EH (cell line): ENCODE data around the gene FMR1.

ENCODE experiments used
- DNase-seq: peaks from one replicate; pipeline ENCODE4 v3.0.0-alpha.2; 2015; ENCODE audit warnings: low read depth

Gene FMR1

DNA sequence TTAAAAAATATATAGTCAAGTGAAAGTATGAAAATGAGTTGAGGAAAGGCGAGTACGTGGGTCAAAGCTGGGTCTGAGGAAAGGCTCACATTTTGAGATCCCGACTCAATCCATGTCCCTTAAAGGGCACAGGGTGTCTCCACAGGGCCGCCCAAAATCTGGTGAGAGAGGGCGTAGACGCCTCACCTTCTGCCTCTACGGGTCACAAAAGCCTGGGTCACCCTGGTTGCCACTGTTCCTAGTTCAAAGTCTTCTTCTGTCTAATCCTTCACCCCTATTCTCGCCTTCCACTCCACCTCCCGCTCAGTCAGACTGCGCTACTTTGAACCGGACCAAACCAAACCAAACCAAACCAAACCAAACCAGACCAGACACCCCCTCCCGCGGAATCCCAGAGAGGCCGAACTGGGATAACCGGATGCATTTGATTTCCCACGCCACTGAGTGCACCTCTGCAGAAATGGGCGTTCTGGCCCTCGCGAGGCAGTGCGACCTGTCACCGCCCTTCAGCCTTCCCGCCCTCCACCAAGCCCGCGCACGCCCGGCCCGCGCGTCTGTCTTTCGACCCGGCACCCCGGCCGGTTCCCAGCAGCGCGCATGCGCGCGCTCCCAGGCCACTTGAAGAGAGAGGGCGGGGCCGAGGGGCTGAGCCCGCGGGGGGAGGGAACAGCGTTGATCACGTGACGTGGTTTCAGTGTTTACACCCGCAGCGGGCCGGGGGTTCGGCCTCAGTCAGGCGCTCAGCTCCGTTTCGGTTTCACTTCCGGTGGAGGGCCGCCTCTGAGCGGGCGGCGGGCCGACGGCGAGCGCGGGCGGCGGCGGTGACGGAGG lies at the start of gene FMR1:
TSS of gene FMR1 (plus strand) at position 728 of the 831 bp plus-strand sequence. CDS start 261 bp downstream, outside the sequence.
- peak; percentile 92 for DNase-seq

DNA sequence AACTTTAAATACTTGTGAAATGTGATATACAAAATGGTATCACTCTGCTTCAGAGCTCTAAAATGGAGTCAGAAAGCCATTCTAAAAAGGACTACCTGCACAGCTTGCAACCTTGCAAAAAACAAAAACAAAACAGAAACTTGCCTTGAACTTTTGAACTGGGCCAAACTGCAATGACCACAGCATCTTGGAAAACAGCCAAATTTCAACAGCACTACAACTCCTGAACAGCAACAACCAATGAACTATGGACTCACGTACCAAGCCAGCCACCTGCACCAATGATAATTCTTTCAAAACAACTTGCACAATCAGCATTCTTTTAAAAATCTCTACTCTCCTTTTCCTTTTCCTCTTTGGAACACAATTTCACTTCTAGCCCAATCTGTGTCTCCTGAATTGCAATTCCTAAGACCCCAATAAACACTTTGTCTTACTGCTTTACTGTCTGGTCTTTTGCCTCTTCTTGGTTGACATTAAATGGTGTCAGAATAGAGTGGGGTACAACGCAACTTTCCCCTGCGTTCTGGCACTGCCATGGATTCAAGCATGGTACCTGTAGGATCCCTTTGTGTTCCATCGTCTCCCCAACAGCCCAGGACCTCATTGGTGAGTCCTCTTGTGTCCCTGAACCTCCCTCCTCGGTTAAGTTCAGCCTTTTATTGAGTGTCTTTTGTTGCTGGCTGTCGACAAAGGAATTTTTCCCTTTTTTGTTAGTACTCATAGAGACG lies 35.7 kb upstream of the FMR1 start:
- DNase-seq: no peak

DNA sequence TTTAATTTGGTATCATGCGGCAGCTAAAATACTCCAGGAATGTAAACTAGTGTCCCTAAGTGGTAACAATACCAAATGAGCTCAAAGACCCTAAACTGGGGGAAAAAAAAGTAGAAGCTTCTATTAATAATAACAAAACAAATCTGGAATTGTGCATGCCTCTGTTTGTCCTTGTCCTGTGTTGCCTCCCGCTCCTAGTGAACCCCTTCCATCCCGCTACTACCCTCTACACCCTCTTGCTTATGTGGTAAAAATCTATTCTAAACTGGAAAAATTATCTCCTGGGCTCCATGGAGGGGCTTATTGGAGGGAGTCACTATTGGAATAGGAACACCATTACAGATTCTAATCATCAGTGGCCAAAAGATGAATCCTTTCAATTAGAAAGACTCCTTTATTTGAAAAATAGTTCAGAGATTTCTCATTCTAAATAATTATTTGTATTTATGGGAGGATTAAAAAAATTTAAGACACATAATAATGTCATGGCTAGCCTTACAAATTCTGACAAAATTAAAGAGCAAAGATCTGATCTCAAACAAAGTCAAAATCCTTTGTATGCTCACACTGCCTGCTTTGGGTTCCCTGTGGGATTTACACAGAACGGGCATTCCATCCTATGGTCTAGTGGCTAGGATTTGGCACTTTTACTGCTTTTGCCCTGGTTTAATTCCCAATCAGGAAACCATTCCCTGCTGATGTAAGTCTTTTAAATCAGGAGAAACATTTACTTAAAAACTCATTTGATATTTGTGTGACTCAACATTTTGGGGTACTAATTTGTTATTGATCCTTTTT lies 34.7 kb upstream of the FMR1 start:
- no peak for DNase-seq

DNA sequence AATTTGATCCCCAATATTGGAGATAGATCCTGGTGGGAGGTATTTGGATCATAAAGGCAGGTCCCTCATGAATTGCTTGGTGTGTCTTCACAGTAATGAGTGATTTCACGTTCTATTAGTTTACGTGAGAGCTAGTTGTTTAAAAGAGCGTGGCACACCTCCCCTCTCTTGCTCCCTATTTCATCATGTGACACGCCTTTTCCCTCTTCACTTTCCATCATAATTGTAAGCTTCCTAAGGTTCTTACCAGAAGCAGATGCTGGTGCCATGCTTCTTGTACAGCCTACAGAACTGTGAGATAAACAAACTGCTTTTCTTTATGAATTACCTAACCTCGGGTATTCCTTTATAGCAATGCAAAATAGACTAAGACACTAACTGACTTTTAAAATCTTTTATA lies 34.0 kb upstream of the FMR1 start:
- no peak for DNase-seq

DNA sequence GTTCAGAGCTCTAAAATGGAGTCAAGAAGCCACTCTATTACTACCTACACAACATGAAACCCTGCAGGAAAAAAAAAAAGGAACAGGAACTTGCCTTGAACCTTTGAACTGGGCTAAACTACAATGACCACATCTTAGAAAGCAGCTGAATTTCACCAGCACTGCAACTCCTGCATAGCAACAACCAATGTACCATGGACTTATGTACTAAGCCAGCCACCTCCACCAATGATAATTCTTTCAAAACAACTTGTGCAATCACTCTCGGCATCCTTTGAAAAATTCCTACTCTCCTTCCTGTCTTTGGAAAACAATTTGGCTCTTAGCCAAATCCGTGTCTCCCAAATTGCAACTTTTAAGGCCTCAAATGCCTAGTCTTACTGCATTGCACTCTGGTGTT lies 26.8 kb upstream of the FMR1 start:
- no peak for DNase-seq

DNA sequence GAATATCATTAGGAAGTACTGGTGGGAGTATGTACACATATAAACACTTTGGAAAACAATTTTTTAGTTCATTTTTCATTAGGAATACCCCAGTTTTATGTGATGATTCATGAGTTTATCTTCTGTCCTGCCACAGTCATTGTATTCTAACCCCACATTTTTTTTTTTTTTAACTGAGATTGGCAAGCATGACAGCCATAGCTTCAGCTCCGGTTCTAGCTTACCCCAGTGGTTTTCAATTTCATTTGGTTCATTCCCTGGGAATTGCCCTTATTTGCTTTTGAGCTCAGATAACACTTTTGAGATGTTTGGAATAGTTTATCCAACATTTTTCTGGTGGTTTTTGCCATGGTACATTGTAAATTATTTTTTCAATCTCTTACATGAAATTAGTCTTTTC lies 21.0 kb upstream of the FMR1 start:
- DNase-seq: no peak

DNA sequence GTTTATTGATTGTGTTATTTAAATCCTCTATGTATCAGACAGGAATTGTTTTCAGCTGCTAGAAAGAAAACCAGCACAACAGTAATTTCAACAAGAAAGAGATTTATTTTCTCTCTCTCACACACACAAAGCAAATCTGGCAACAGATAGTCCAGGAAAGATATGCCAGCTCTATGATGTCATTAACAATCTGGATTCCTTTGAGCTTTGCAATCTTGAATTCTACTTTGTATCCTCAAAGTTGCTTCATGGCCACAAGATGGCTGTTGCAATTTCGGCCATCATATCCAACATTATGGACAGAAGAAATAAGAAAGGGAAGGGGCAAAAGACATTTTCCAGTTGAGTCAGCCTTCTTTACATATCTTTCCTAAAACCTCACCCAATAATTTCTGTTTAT lies 19.8 kb upstream of the FMR1 start:
- peak; percentile 2 for DNase-seq

DNA sequence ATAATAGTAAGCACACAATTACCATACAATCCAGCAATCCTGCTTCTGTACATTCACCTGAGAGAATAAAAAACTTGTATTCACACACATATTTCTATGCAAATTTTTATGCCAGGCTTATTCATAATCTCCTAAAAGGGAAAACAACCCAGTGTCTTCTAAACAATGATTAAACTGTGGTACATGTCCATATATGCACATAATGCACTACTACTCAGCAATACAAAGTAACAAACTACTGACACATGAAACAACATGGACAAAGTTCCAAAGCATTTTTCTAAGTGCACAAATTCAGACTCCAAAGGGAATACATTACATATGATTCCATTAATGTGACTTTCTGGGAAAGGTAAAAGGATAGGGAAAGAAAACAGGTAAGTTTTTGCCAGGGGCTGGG lies 18.0 kb upstream of the FMR1 start:
- DNase-seq: no peak

DNA sequence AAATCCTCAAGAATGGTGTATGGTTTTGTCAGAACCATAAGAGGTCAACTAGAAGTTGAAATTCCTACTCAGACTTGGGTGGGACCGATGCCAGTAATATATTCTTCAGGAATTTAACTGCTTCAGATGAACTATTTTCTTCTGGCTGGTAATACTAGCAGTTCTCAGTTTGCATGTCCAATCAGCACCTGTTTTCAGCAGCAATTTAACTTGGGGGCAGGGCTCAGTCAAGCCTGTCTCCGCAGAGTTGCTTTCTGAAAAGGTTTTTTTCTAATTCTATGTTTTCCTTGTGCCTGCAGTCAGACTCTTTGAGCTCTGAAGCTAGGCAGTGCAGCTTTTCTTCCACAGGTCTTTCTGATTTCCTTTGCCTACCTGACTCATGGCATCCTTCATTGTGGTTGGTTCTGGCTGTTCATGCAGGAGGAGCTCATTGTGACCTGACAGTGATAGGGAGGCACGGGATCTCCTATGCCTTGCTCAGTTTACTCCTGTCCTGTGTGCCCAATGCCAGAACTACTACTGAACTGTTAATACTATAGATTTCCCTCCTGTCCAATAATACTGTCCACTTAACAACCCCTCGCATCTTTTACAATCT lies 17.3 kb upstream of the FMR1 start:
- no peak for DNase-seq

DNA sequence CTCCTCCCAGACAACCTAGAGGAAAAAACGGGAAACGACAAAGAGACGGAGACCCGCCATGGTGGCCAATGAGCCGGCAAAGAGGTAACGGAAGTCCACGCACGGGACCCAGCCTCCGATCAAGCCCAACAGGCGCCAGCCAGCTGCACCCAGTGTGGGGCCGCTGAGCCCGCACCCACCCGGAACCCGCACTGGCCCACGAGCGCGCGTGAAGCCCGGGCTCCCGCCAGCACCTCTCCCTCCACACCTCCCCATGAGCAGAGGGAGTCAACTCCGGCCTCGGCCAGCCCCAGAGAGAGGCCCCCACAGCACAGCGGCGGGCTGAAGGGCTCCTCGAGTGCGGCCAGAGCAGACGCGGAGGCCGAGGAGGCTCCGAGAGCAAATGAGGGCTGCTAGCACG lies 14.6 kb upstream of the FMR1 start:
- DNase-seq: no peak

DNA sequence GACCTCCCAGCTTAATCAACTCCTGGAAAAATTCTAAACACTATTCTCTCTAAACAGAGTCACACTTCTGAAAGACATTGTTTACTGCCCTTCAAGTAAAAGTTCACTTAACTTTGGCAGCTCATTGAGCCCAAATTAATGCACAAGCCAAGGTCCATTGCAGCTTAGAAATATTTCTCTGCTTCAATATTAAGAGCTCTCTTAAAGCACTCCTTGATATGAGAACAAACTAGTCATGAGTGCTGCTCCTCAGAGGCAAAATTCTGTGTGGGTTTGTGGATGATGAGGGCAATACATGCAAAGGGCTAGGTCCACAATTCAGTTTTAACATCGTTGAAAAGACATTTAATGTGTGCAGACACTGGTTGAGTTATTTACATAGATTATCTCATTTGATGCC lies 12.8 kb upstream of the FMR1 start:
- DNase-seq: no peak

DNA sequence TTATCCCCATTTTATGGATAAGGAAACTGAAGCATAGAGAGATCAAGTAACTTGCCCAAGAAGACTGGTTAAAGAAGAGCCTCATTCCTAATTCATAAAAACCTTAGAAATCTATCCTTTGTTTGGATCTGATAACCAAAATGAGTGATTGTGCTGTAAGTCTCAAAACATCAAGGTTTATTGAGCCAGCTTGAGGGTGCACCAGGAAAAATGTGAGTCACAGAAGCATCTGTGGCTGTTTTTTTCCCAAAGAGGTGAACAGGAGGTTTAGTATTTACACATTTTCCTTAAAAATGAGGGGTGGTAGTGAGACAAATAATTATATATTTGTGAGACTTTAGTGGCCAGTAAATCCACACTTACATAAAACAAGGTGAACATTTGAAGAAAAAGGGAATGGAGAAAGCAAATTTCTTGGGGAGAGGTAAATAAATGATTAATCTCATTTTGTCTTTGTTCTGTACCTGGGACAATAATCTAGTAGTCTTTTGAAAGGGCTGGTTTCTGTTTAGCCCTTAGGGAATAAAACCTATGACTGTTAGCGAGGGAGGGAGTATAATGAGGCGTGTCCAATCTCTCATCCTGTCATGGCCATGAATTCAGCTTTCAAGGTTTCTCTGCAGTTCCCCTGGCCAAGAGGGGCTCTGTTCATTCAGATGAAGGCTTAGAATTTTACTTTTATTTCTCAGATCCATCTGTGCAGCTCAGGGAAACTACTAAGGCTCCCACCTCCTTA lies 12.2 kb upstream of the FMR1 start:
- no peak for DNase-seq

DNA sequence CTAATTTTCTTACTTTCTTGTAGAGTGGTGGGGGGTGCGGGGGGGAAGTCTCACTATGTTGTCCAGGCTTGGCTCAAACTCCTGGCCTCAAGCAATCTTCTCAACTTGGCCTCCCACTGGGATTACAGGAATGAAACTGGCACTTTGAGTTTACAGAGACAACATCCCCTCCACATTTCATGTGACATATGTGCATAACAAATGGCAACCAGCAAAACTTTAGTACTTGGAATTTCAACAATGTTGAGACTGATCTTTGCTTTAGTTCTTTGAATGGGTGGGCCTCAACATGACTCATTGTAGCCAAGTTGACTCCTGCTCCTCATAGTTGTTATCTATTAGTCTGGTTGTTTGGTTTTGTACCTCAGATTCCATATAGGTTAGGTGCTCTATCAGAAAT lies 11.4 kb upstream of the FMR1 start:
- DNase-seq: no peak

DNA sequence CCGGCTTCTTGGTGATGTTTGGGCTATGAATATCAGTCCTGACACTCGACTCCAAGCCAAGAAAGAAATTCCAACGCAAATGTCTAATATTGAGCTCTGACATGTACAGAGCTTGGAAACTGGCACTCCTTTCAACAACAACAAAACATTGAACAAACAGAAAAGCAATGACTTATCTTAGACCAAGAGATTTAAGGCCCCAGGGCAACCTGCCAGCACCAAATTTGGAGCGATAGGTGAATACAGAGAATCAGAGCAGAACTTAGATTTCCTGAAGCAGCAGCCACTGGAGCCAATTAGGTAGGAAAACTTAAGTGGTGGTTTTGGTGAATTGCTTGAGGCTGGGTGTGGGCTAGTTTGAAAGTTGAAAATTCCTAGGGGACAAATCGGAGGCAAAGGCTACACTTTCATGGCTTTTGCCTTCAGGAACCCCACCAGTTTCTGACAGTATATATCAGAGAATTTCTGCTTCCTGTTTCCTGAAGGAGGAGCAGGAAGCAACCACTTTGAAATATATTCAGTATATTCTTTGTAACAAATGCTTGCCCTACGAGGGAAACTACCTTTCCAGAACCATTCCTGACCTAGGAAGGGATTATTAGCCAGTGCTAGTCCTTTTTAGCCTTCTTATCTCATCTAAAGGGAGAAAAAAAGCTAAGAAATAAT lies 10.1 kb upstream of the FMR1 start:
- no peak for DNase-seq

DNA sequence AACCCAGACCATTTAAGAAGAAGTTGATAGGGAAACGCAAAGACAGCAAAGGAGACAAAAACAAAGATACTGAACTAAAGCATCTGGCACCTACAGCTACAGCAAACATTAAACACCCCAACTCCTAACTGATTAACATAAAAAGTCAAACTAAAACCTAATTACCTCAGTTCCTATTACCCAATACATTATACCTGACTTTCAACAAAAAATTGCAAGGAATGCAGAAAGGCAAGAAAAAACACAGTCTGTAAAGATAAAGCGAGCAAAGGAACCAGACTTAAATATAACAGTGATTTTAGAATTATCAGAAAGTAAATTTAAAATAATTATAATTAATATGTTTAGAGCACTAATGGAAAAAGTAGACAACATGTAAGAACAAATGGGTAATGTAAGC lies 9.4 kb upstream of the FMR1 start:
- no peak for DNase-seq

DNA sequence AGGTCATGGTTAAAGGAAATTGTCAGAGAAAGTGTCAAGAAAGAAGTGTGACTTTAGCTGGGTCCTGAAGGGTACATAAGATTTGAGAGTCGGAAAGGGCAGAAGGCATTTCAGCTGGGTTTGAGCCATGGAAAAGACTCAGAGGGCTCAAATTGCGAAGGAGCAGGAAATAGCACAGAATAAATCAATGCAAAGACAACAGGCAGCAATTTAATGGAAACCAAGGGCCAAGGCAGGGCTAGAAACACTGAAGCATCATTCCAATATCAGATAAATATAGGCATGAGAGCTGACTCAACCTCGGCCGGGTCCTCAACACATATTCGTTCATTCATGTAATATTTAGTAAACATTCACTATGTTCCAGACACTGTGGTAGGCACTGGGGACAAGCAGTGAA lies 3.6 kb upstream of the FMR1 start:
- DNase-seq: no peak

DNA sequence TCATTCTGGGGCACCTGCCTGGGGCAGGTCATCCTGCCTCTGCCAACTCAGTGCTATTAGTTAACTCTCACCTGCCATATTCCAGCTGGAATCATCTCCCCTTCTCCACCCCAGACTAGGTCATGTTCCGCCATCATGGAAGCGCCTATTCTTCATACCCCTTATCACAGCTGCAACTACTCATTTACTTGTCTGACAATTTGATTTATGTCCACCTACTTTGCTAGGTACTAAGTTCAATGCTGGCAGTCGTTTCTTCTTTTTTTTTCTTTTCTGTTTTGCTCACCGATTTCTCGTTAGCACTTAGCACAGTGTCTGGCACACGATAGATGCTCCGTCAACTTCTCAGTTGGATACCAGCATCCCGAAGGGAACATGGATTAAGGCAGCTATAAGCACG lies 1.1 kb upstream of the FMR1 start:
- no peak for DNase-seq

DNA sequence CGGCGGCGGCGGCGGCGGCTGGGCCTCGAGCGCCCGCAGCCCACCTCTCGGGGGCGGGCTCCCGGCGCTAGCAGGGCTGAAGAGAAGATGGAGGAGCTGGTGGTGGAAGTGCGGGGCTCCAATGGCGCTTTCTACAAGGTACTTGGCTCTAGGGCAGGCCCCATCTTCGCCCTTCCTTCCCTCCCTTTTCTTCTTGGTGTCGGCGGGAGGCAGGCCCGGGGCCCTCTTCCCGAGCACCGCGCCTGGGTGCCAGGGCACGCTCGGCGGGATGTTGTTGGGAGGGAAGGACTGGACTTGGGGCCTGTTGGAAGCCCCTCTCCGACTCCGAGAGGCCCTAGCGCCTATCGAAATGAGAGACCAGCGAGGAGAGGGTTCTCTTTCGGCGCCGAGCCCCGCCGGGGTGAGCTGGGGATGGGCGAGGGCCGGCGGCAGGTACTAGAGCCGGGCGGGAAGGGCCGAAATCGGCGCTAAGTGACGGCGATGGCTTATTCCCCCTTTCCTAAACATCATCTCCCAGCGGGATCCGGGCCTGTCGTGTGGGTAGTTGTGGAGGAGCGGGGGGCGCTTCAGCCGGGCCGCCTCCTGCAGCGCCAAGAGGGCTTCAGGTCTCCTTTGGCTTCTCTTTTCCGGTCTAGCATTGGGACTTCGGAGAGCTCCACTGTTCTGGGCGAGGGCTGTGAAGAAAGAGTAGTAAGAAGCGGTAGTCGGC lies 528 bp downstream of the FMR1 start:
- peak; percentile 61 for DNase-seq

DNA sequence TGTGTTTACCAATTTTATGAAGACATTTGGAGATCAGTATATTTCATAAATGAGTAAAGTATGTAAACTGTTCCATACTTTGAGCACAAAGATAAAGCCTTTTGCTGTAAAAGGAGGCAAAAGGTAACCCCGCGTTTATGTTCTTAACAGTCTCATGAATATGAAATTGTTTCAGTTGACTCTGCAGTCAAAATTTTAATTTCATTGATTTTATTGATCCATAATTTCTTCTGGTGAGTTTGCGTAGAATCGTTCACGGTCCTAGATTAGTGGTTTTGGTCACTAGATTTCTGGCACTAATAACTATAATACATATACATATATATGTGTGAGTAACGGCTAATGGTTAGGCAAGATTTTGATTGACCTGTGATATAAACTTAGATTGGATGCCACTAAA lies 1.9 kb downstream of the FMR1 start:
- DNase-seq: no peak

DNA sequence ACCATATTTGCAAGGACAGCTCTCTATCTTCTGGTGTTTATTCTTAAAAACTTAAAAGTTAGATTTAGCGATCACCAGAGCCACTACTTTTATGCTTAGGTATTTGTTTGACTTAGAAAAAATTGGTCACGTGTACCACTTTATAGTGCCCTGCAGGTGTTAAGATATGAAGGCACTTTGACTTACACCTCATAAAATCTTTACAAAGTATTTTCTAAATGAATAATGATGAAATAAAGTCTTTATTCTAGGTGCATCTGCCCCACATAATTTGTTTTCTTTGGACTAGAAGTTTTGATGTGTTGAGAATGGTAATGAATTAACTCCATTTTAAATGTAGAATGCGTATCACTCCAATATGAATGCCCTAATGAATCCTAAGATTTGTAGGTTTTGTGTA lies 2.9 kb downstream of the FMR1 start:
- no peak for DNase-seq
